H1 (cell line): ENCODE results near the gene TAF11L2. TPM values are rescaled to one million over a fixed set of nuclear protein-coding genes. Genes with fewer than 3 reads are reported as not detected.

ENCODE experiments used
- CTCF ChIA-PET: fragments of 300-600 bp; sonication (Branson Sonifier 250); formaldehyde crosslinking; loops from one replicate; lab custom pipeline; 2021; ENCODE audit not compliant: partially characterized antibody; lab: Charles Lee
- POLR2A ChIA-PET: fragments of 300-600 bp; sonication (Branson Sonifier 250); formaldehyde crosslinking; loops from one replicate; lab custom pipeline; 2021; ENCODE audit warnings: inconsistent platforms; ENCODE audit not compliant: partially characterized antibody; lab: Charles Lee
- DNase-seq, 2 experiments: peaks; one replicate each; pipeline versions ENCODE4 v3.0.0 to v3.0.0-alpha.2; 2010 to 2022; ENCODE audit warnings: low spot score in 2 of 2, low read depth in 1 of 2, mixed read lengths in 1 of 2
- FAIRE-seq: peaks from 2 replicates; lab custom pipeline; 2011; peaks lifted over from hg19 to GRCh38; lab: Jason Lieb, UNC
- H2AFZ ChIP-seq: 2 replicates; pipeline ENCODE4 v1.8.1; 2012; ENCODE audit warnings: low read length, inconsistent platforms
- H2AK5ac ChIP-seq: 2 replicates; pipeline ENCODE4 v1.6.1; 2013; ENCODE audit warnings: low read depth, low read length
- H2BK120ac ChIP-seq: replicated peaks from 2 replicates; pipeline ENCODE3; 2013; ENCODE audit warnings: low read depth, low read length, inconsistent platforms
- H2BK12ac ChIP-seq: 2 replicates; pipeline ENCODE4 v1.6.1; 2013; ENCODE audit warnings: low read depth, low read length
- H2BK15ac ChIP-seq: 2 replicates; pipeline ENCODE4 v1.6.1; 2013; ENCODE audit warnings: low read length
- H2BK20ac ChIP-seq: 2 replicates; pipeline ENCODE4 v1.6.1; 2013; ENCODE audit warnings: low read length
- H2BK5ac ChIP-seq: 2 replicates; pipeline ENCODE4 v1.6.1; 2013; ENCODE audit warnings: low read depth, low read length
- H3K14ac ChIP-seq: 2 replicates; pipeline ENCODE4 v1.6.1; 2013; ENCODE audit warnings: inconsistent platforms; ENCODE audit not compliant: insufficient read length
- H3K18ac ChIP-seq: 2 replicates; pipeline ENCODE4 v1.6.1; 2013; ENCODE audit warnings: low read length; ENCODE audit errors: extremely low read depth
- H3K23ac ChIP-seq: 2 replicates; pipeline ENCODE4 v1.6.1; 2013; ENCODE audit warnings: inconsistent platforms; ENCODE audit not compliant: insufficient read length
- H3K23me2 ChIP-seq: 2 replicates; pipeline ENCODE4 v1.6.1; 2013; ENCODE audit warnings: low read depth, low read length
- H3K27ac ChIP-seq: 2 replicates; pipeline ENCODE4 v1.6.1; 2011; ENCODE audit warnings: low read depth, low read length, inconsistent platforms
- H3K27me3 ChIP-seq, 4 experiments: replicated peaks in 1 of 4; 1 replicate in 1 of 4; 2 replicates in 3 of 4; pipeline versions ENCODE4 v1.6.1 to v1.8.1; 2011 to 2013; ENCODE audit warnings: low read length in 3 of 4, mild to moderate bottlenecking in 3 of 4, inconsistent platforms in 2 of 4, mixed read lengths in 2 of 4, moderate library complexity in 1 of 4; ENCODE audit not compliant: control insufficient read depth in 3 of 4, insufficient read depth in 3 of 4; ENCODE audit errors: extremely low read depth in 1 of 4
- H3K36me3 ChIP-seq, 4 experiments: 2 replicates each; pipeline versions ENCODE4 v1.6.1 to v1.8.1; 2011 to 2013; ENCODE audit warnings: mild to moderate bottlenecking in 4 of 4, low read length in 3 of 4, moderate library complexity in 2 of 4, control low read depth in 1 of 4, inconsistent platforms in 1 of 4; ENCODE audit not compliant: insufficient read depth in 4 of 4, control insufficient read depth in 2 of 4
- H3K4ac ChIP-seq: replicated peaks from 2 replicates; pipeline ENCODE3; 2013; ENCODE audit warnings: low read length, low read depth, mixed read lengths, inconsistent platforms; ENCODE audit not compliant: insufficient read length
- H3K4me1 ChIP-seq, 4 experiments: replicated peaks in 1 of 4; 1 replicate in 1 of 4; 2 replicates in 3 of 4; pipeline versions ENCODE4 v1.6.1 to v1.8.1; 2011 to 2013; ENCODE audit warnings: low read length in 3 of 4, inconsistent platforms in 2 of 4, mixed read lengths in 1 of 4; ENCODE audit not compliant: insufficient read depth in 4 of 4, control insufficient read depth in 3 of 4
- H3K4me2 ChIP-seq, 2 experiments: 2 replicates each; pipeline versions ENCODE4 v1.6.1 to v1.8.1; 2011 to 2013; ENCODE audit warnings: low read depth in 2 of 2, low read length in 2 of 2, control low read depth in 1 of 2, inconsistent platforms in 1 of 2, mild to moderate bottlenecking in 1 of 2; ENCODE audit not compliant: insufficient read depth in 1 of 2
- H3K4me3 ChIP-seq, 4 experiments: fragments of 200-600, 300-600 bp in 1 of 4; sonication (generic), shearing (Covaris generic), sonication (Bioruptor Twin) in 1 of 4; 2 replicates each; pipeline versions ENCODE4 v1.5.1 to v1.8.1; 2011 to 2016; ENCODE audit warnings: low read length in 4 of 4, low read depth in 3 of 4, control low read depth in 2 of 4, inconsistent platforms in 2 of 4, mild to moderate bottlenecking in 2 of 4, mixed read lengths in 1 of 4, moderate library complexity in 1 of 4; ENCODE audit not compliant: insufficient read depth in 2 of 4; ENCODE audit errors: extremely low read depth in 1 of 4
- H3K56ac ChIP-seq: replicated peaks from 2 replicates; pipeline ENCODE3; 2013; ENCODE audit warnings: low read depth, mild to moderate bottlenecking, mixed read lengths, low read length, inconsistent platforms; ENCODE audit not compliant: insufficient read length
- H3K79me1 ChIP-seq: 2 replicates; pipeline ENCODE4 v1.6.1; 2013; ENCODE audit warnings: low read depth, low read length, control low read depth
- H3K79me2 ChIP-seq, 2 experiments: 2 replicates each; pipeline versions ENCODE4 v1.6.1 to v1.8.1; 2012 to 2013; ENCODE audit warnings: low read length in 2 of 2, mild to moderate bottlenecking in 2 of 2, inconsistent platforms in 1 of 2; ENCODE audit not compliant: insufficient read depth in 2 of 2, control insufficient read depth in 1 of 2
- H3K9ac ChIP-seq, 4 experiments: replicated peaks in 1 of 4; 1 replicate in 1 of 4; 2 replicates in 3 of 4; pipeline versions ENCODE4 v1.6.1 to v1.8.1; 2011 to 2013; ENCODE audit warnings: low read depth in 3 of 4, low read length in 3 of 4, control low read depth in 2 of 4, mild to moderate bottlenecking in 2 of 4, moderate library complexity in 2 of 4, inconsistent platforms in 1 of 4; ENCODE audit errors: extremely low read depth in 1 of 4
- H3K9me3 ChIP-seq, 2 experiments: 2 replicates each; pipeline versions ENCODE4 v1.6.1 to v1.8.1; 2012 to 2013; ENCODE audit warnings: mild to moderate bottlenecking in 2 of 2, moderate library complexity in 2 of 2, control low read depth in 1 of 2, inconsistent platforms in 1 of 2, low read depth in 1 of 2, low read length in 1 of 2, mixed read lengths in 1 of 2; ENCODE audit not compliant: insufficient read depth in 2 of 2
- H4K20me1 ChIP-seq, 2 experiments: replicated peaks in 1 of 2; 2 replicates each; pipeline versions ENCODE3 to v1.8.1; 2011 to 2013; ENCODE audit warnings: inconsistent platforms in 2 of 2, low read length in 2 of 2, mild to moderate bottlenecking in 1 of 2; ENCODE audit not compliant: insufficient read depth in 2 of 2, control insufficient read depth in 1 of 2
- H4K5ac ChIP-seq: 2 replicates; pipeline ENCODE4 v1.6.1; 2013; ENCODE audit warnings: low read length, low read depth, mixed read lengths, inconsistent platforms; ENCODE audit not compliant: insufficient read length
- H4K8ac ChIP-seq: 2 replicates; pipeline ENCODE4 v1.8.0; 2013; ENCODE audit warnings: mild to moderate bottlenecking, moderate library complexity, low read length, inconsistent platforms; ENCODE audit not compliant: insufficient read depth; ENCODE audit errors: extremely low read depth
- H4K91ac ChIP-seq: replicated peaks from 2 replicates; pipeline ENCODE3; 2013; ENCODE audit warnings: low read length, mixed read lengths, inconsistent platforms; ENCODE audit not compliant: insufficient read length
- BACH1 ChIP-seq: IDR thresholded peaks from 2 replicates; pipeline ENCODE4 v1.6.1; 2012; ENCODE audit warnings: low read length, improper control_type of control experiment
- WGBS, 2 experiments: shearing (Covaris generic) in 1 of 2; methylation state at CpG; one replicate each; pipeline versions ENCODE4 v1.1.6 to v1.1.7; 2013 to 2015; ENCODE audit warnings: low lambda C conversion rate in 2 of 2, mixed read lengths in 2 of 2, inconsistent platforms in 1 of 2, low coverage in 1 of 2, missing lambda C conversion rate in 1 of 2; ENCODE audit not compliant: insufficient replicate concordance in 2 of 2, insufficient coverage in 1 of 2, insufficient read length in 1 of 2; ENCODE audit errors: extremely low coverage in 1 of 2, missing lambda C conversion rate in 1 of 2; 5-methylcytosine and 5-hydroxymethylcytosine counted together
- polyA plus RNA-seq, 7 experiments: library from polyadenylated mRNA; depleted of rRNA in 3 of 7; stranded (reverse) in 5 of 7; unstranded in 2 of 7; fragments of >200 nt in 5 of 7; fragments of 200-250 nt in 2 of 7; gene quantifications; 1 replicate in 5 of 7; 2 replicates in 1 of 7; 4 replicates in 1 of 7; pipeline versions ENCODE4 v1.2.1 to v1.2.3, GENCODE V29; 2011 to 2013; ENCODE audit warnings: missing spikeins in 2 of 7, mixed read lengths in 2 of 7
- total RNA-seq: library from RNA; stranded (reverse); fragmentation: NEBNext Ultra II Directional; extraction: Animal tissue kit (Norgen Biotek cat#: 25700); gene quantifications from 2 replicates; pipeline ENCODE4 v1.2.1, GENCODE V29; 2021

TAF11L2 gene
- total and polyA plus RNA-seq, 2 of the 8 experiments (the other 6 are each of a cell fraction or from before 2014, with no cell fraction given) = not detected

DNA sequence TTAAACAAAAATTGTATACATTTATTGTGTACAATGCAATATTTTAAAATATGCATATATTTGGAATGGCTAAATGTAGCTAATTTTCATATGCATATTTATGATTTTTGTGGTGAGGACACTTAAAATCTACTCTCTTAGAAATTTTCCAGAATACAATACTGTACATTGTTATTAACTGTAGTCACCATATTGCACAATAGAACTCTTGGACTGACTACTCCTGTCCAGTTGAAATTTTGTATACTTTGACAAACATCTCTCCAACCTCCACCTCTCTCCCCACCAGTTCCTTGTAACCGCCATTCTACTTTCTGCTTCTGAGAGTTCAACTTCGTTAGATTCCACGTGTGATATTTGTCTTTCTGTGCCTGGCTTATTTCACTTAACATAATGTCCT, 49.2 kb upstream of the TAF11L2 start:
- Histone ChIP-seq H3K4me2 (no peak overlapping the region), H3K56ac (no peak overlapping the region), H2BK5ac (no peak overlapping the region), H2BK20ac (no peak overlapping the region), H4K20me1 (no peaks in the 10 kb centered on the region), H2AFZ (no peak overlapping the region), H4K5ac (no peak overlapping the region), H3K4me3 (no peak overlapping the region), H3K4ac (no peak overlapping the region), H3K18ac (no peak overlapping the region), H3K14ac (no peak overlapping the region), H3K36me3 (no peaks in the 10 kb centered on the region), H3K79me1 (no peaks in the 10 kb centered on the region), H3K9ac (no peak overlapping the region), H2BK120ac (no peak overlapping the region), H4K8ac (no peak overlapping the region), H2BK15ac (no peak overlapping the region), H3K79me2 (no peaks in the 10 kb centered on the region), H4K91ac (no peak overlapping the region), H3K23ac (no peak overlapping the region), H3K4me1 (no peaks in the 10 kb centered on the region), H3K27me3 (peaks cover 0 to 1% (median 0%) of the 10 kb centered on the region in 4 experiments; a peak in 1 of 7 replicates), H3K9me3 (no peaks in the 10 kb centered on the region), H3K23me2 (no peaks in the 10 kb centered on the region; the same call in 1 of the 2 replicates), H2AK5ac (no peak overlapping the region), H2BK12ac (no peak overlapping the region), H3K27ac (no peak overlapping the region)
- WGBS, 2 experiments = 95% methylated on average over 3 of the region's 3 CpGs; no CpG with 5 or more reads in 1 of the 2 experiments
- ChIA-PET CTCF (interaction anchor here (1.5 kb wide), 1 partner anchor 11 kb away, joined by 4 read pairs; no protein-coding TSS in a partner anchor), POLR2A (no interaction called here)
- DNase-seq = no peak
- no peak for FAIRE-seq
- no peak for TF ChIP-seq BACH1
